Trophoblast cell (in vitro differentiated cells and primary cell): ENCODE results near the gene PAX6.
"Not testable (repeated sequence)": the region's sequence is repeated elsewhere in the genome, so short reads cannot be mapped to it uniquely, and the experiment has no call there.

Experiments
- DNase-seq, 2 donors: peaks; one replicate each; pipeline ENCODE4 v3.0.0-alpha.2; 2016
- H2AFZ ChIP-seq: 2 replicates; pipeline ENCODE4 v1.6.1; 2013; ENCODE audit warnings: low read length, moderate library complexity, mild to moderate bottlenecking; ENCODE audit not compliant: insufficient read depth, poor library complexity
- H2AK5ac ChIP-seq: 2 replicates; pipeline ENCODE4 v1.6.1; 2013; ENCODE audit warnings: mild to moderate bottlenecking, low read length
- H2BK120ac ChIP-seq: 2 replicates; pipeline ENCODE4 v1.6.1; 2013; ENCODE audit warnings: low read length, mild to moderate bottlenecking, moderate library complexity; ENCODE audit not compliant: insufficient read depth, poor library complexity
- H2BK12ac ChIP-seq: 2 replicates; pipeline ENCODE4 v1.6.1; 2013; ENCODE audit warnings: mild to moderate bottlenecking, low read length, moderate library complexity
- H2BK5ac ChIP-seq: 2 replicates; pipeline ENCODE4 v1.6.1; 2013; ENCODE audit warnings: low read length, low read depth, moderate library complexity, mild to moderate bottlenecking; ENCODE audit not compliant: poor library complexity
- H3K14ac ChIP-seq: 2 replicates; pipeline ENCODE4 v1.6.1; 2013; ENCODE audit warnings: mild to moderate bottlenecking, low read length
- H3K18ac ChIP-seq: 2 replicates; pipeline ENCODE4 v1.6.1; 2013; ENCODE audit warnings: mild to moderate bottlenecking, low read length
- H3K23ac ChIP-seq: 2 replicates; pipeline ENCODE4 v1.6.1; 2013; ENCODE audit warnings: low read length
- H3K27ac ChIP-seq: 2 replicates; pipeline ENCODE4 v1.5.1; 2013; ENCODE audit warnings: low read depth, mild to moderate bottlenecking, inconsistent platforms, low read length, moderate library complexity
- H3K27me3 ChIP-seq: 2 replicates; pipeline ENCODE4 v1.6.1; 2013; ENCODE audit warnings: inconsistent platforms, mild to moderate bottlenecking, low read length, moderate library complexity; ENCODE audit not compliant: insufficient read depth
- H3K36me3 ChIP-seq, 2 experiments: 1 replicate in 1 of 2; 2 replicates in 1 of 2; pipeline ENCODE4 v1.6.1; 2013; ENCODE audit warnings: low read length in 2 of 2, mild to moderate bottlenecking in 2 of 2, moderate library complexity in 1 of 2; ENCODE audit not compliant: insufficient read depth in 2 of 2, control insufficient read depth in 1 of 2
- H3K4ac ChIP-seq: 2 replicates; pipeline ENCODE4 v1.6.1; 2013; ENCODE audit warnings: low read depth, mild to moderate bottlenecking, low read length, moderate library complexity
- H3K4me1 ChIP-seq, 2 experiments: 1 replicate in 1 of 2; 2 replicates in 1 of 2; pipeline ENCODE4 v1.6.1; 2013; ENCODE audit warnings: low read length in 2 of 2, mild to moderate bottlenecking in 2 of 2, moderate library complexity in 1 of 2; ENCODE audit not compliant: insufficient read depth in 2 of 2, control insufficient read depth in 1 of 2
- H3K4me2 ChIP-seq: 2 replicates; pipeline ENCODE4 v1.6.1; 2013; ENCODE audit warnings: inconsistent platforms, mild to moderate bottlenecking, low read length, moderate library complexity
- H3K4me3 ChIP-seq: 2 replicates; pipeline ENCODE4 v1.5.1; 2013; ENCODE audit warnings: mild to moderate bottlenecking, low read depth, low read length, inconsistent platforms
- H3K79me1 ChIP-seq: one replicate; pipeline ENCODE4 v1.6.1; 2013; ENCODE audit warnings: low read length
- H3K79me2 ChIP-seq: 2 replicates; pipeline ENCODE4 v1.6.1; 2013; ENCODE audit warnings: low read length, mild to moderate bottlenecking; ENCODE audit not compliant: control insufficient read depth, insufficient read depth, poor library complexity
- H3K9ac ChIP-seq: 2 replicates; pipeline ENCODE4 v1.6.1; 2013; ENCODE audit warnings: mild to moderate bottlenecking, low read length
- H3K9me3 ChIP-seq: 2 replicates; pipeline ENCODE4 v1.6.1; 2013; ENCODE audit warnings: low read depth, mild to moderate bottlenecking, control low read depth, inconsistent platforms, low read length; ENCODE audit not compliant: insufficient read depth
- H4K12ac ChIP-seq: 2 replicates; pipeline ENCODE4 v1.6.1; 2013; ENCODE audit warnings: low read depth, mild to moderate bottlenecking, low read length, moderate library complexity
- H4K8ac ChIP-seq: 2 replicates; pipeline ENCODE4 v1.6.1; 2013; ENCODE audit warnings: low read depth, mild to moderate bottlenecking, low read length, moderate library complexity
- H4K91ac ChIP-seq: one replicate; pipeline ENCODE4 v1.6.1; 2013; ENCODE audit warnings: low read depth, mild to moderate bottlenecking, low read length, moderate library complexity
- WGBS: extraction: QIAGEN DNeasy Blood & Tissue Kit; methylation state at CpG from one replicate; pipeline ENCODE4 v1.1.7; 2013; ENCODE audit warnings: missing lambda C conversion rate; ENCODE audit not compliant: insufficient read length, insufficient coverage; ENCODE audit errors: extremely low coverage; 5-methylcytosine and 5-hydroxymethylcytosine counted together

PAX6 gene

DNA sequence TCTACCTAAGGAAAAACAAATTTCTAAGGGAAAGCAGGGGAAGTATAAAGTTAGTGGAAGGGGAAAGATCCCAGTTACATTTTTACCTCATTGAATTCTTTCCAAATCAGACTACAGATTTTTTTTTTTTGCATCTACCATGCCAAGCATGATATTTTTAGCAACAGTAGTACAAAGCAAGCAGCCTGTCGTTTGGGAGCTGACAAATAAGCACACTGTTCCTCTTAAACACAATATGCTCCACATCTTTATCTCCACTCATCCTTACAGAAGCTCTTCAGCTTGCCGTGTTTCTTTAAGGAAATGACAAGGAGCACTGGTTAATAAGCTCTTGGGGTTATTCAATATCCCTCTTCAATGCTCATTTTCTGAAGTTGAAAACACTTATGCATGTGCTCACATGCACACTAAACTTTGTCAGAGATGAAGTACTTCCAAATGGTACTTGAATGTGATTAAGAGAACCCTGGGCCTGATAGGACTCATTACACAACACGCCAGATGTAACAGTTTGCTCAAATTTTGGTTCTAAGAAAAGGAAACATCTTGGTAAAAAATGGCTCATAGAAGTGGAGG, 53.8 kb downstream of the PAX6 start:
- no peaks in the 10 kb centered on the region for H3K36me3 ChIP-seq
- H2BK12ac ChIP-seq: no peak overlapping the region
- H3K27me3 ChIP-seq: no peaks in the 10 kb centered on the region
- H2AK5ac ChIP-seq: no peak overlapping the region
- H2BK120ac ChIP-seq: no peak overlapping the region
- no peak overlapping the region for H3K4me2 ChIP-seq
- H3K9ac ChIP-seq: no peak overlapping the region
- no peak overlapping the region for H3K23ac ChIP-seq
- H4K12ac ChIP-seq: no peak overlapping the region
- DNase-seq: no peak
- H3K4me1 ChIP-seq: no peaks in the 10 kb centered on the region
- no peak overlapping the region for H3K14ac ChIP-seq
- H3K4ac ChIP-seq: no peak overlapping the region
- no peak overlapping the region for H3K4me3 ChIP-seq
- no peak overlapping the region for H4K91ac ChIP-seq
- H3K79me1 ChIP-seq: no peaks in the 10 kb centered on the region
- no CpG with 5 or more reads among the region's 3 CpGs for WGBS
- H3K18ac ChIP-seq: no peak overlapping the region
- H2AFZ ChIP-seq: no peak overlapping the region
- H3K27ac ChIP-seq: no peak overlapping the region
- no peaks in the 10 kb centered on the region for H3K9me3 ChIP-seq
- no peak overlapping the region for H4K8ac ChIP-seq
- no peak overlapping the region for H2BK5ac ChIP-seq
- H3K79me2 ChIP-seq: no peaks in the 10 kb centered on the region

DNA sequence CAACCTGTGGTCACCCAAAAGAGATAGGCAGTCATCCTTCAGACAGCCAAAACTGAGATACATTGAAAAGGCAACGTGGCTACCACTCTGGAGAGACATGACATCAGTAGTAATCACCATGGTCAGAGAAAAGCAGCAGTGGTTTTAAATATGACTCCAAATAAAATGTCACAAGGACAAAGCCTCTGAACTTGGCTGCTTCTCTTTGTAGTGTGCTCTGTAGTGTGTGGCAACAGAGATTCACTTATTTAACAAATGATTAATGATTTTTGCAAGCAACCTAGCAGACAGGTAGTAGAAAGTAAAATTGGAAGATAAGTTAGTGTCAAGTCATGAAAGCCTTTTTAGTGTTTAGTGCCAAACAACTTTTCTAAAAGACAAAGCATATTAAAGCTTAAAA, 63.5 kb downstream of the PAX6 start:
- Histone ChIP-seq H3K79me2 (no peaks in the 10 kb centered on the region), H3K27ac (no peak overlapping the region), H3K79me1 (no peaks in the 10 kb centered on the region), H3K9me3 (no peaks in the 10 kb centered on the region), H3K4me1 (no peaks in the 10 kb centered on the region), H3K4ac (no peak overlapping the region), H2AK5ac (no peak overlapping the region), H2BK120ac (no peak overlapping the region), H3K9ac (no peak overlapping the region), H4K8ac (no peak overlapping the region), H3K23ac (no peak overlapping the region), H2BK5ac (no peak overlapping the region), H3K4me3 (no peak overlapping the region), H3K27me3 (no peaks in the 10 kb centered on the region), H3K18ac (no peak overlapping the region), H3K4me2 (no peak overlapping the region), H3K36me3 (no peaks in the 10 kb centered on the region), H4K12ac (no peak overlapping the region), H2BK12ac (no peak overlapping the region), H4K91ac (no peak overlapping the region), H3K14ac (no peak overlapping the region), H2AFZ (no peak overlapping the region)
- DNase-seq: no peak
- WGBS: no CpG with 5 or more reads among the region's 1 CpG

DNA sequence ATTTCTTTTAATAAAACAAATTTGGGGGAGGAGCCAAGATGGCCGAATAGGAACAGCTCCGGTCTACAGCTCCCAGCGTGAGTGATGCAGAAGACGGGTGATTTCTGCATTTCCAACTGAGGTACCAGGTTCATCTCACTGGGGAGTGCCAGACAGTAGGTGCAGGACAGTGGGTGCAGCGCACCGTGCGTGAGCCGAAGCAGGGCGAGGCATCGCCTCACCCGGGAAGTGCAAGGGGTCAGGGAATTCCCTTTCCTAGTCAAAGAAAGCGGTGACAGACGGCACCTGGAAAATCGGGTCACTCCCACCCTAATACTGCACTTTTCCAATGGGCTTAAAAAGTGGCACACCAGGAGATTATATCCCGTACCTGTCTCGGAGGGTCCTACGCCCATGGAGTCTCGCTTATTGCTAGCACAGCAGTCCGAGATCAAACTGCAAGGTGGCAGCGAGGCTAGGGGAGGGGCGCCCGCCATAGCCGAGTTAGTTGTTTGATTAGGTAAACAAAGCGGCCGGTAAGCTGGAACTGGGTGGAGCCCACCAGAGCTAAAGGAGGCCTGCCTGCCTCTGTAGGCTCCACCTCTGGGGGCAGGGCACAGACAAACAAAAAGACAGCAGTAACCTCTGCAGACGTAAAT, 70.3 kb downstream of the PAX6 start:
- not testable (repeated sequence) for H4K91ac ChIP-seq, H3K36me3 ChIP-seq, H2BK120ac ChIP-seq, H3K9me3 ChIP-seq, H3K27ac ChIP-seq, H3K9ac ChIP-seq, H3K4me3 ChIP-seq, H4K12ac ChIP-seq, H2BK12ac ChIP-seq, H3K4me1 ChIP-seq, H4K8ac ChIP-seq, H3K4me2 ChIP-seq, H3K79me2 ChIP-seq, H3K14ac ChIP-seq, H2BK5ac ChIP-seq, H3K27me3 ChIP-seq, DNase-seq, H3K18ac ChIP-seq, H3K23ac ChIP-seq, H3K79me1 ChIP-seq, H2AFZ ChIP-seq, H2AK5ac ChIP-seq, H3K4ac ChIP-seq
- no CpG with 5 or more reads among the region's 26 CpGs for WGBS

- no CpG with 5 or more reads among the region's 1 CpG for WGBS
- no peak overlapping the region for H2BK120ac ChIP-seq
These were observed 71.0 kb downstream of the PAX6 start for GRCh38 chr11:31740131-31740530.

More at GRCh38 chr11:31740131-31740530, 71.0 kb downstream of the PAX6 start:
- Histone ChIP-seq H3K27ac (no peak overlapping the region), H4K8ac (no peak overlapping the region), H3K27me3 (no peaks in the 10 kb centered on the region), H3K18ac (no peak overlapping the region), H2AFZ (no peak overlapping the region), H3K14ac (no peak overlapping the region), H3K4me3 (no peak overlapping the region), H3K9me3 (no peaks in the 10 kb centered on the region), H3K36me3 (no peaks in the 10 kb centered on the region), H4K91ac (no peak overlapping the region), H2BK5ac (no peak overlapping the region), H2AK5ac (no peak overlapping the region), H4K12ac (no peak overlapping the region), H3K9ac (no peak overlapping the region), H3K23ac (no peak overlapping the region), H3K4me1 (no peaks in the 10 kb centered on the region), H3K79me1 (no peaks in the 10 kb centered on the region), H2BK12ac (no peak overlapping the region), H3K79me2 (no peaks in the 10 kb centered on the region), H3K4me2 (no peak overlapping the region), H3K4ac (no peak overlapping the region)
- DNase-seq: no peak
